NB4 (cell line): Measurements from ENCODE around the gene PPP6C.
"Not testable (repeated sequence)": the region's sequence is repeated elsewhere in the genome, so short reads cannot be mapped to it uniquely, and the experiment has no call there.

Experiments used
- DNase-seq: peaks from one replicate; pipeline ENCODE4 v3.0.0; 2010; ENCODE audit warnings: low read depth
- H3K4me3 ChIP-seq: one replicate; pipeline ENCODE4 v1.5.1; 2011; ENCODE audit warnings: mild to moderate bottlenecking, low read depth, low read length, moderate library complexity
- MYC ChIP-seq: IDR thresholded peaks from 2 replicates; pipeline ENCODE4 v1.6.1; 2011; ENCODE audit warnings: low read depth, low read length
- POLR2A ChIP-seq: IDR thresholded peaks from 2 replicates; pipeline ENCODE4 v1.6.1; 2011; ENCODE audit warnings: mild to moderate bottlenecking; ENCODE audit not compliant: insufficient read length; ENCODE audit errors: extremely low read depth
- TF ChIP-seq, protein P1 (sequence below): IDR thresholded peaks from one replicate; pipeline ENCODE4 v1.5.1; 2012; ENCODE audit warnings: low read depth, low read length
- TF ChIP-seq, protein P2 (sequence below): IDR thresholded peaks from 2 replicates; pipeline ENCODE4 v1.6.1; 2011; ENCODE audit warnings: low read depth, low read length

PPP6C gene

DNA sequence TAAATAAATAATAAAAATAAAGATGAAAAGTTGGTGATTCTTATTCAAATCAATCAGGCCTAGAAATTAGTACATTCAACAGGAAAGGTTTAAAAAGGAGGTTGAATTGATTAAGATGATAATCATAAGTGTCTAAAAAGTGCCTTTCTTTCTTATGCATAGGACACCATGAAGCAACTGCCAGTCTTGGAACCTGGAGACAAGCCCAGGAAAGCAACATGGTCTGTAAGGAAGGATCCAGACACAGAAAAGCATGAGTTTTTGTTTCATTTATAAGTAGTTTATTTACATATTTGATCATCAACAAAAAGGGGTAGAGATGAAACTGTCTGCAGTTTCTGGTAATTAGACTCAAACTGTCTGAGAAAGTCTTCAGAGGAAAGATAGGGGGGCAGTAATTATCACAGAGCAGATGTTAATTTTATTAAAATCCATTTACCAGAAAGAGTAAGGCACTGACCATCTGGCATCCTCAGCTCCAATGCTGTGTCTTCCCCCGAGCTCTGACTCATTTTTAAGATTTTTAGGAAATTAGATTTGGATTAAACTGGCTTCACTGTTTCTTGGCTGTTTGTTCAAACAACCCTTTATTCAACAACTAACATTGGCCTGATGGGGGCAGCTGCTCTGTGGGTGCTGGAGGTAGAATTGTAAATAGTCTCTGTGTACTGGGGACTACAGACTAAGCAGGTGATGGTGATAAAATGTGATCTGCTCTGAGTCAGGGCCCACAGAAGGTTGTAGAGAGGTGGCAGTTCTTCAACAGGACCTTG lies 13.4 kb upstream of the PPP6C start:
- TF ChIP-seq POLR2A (no peak), MYC (no peak)
- TF ChIP-seq, protein P1, sequence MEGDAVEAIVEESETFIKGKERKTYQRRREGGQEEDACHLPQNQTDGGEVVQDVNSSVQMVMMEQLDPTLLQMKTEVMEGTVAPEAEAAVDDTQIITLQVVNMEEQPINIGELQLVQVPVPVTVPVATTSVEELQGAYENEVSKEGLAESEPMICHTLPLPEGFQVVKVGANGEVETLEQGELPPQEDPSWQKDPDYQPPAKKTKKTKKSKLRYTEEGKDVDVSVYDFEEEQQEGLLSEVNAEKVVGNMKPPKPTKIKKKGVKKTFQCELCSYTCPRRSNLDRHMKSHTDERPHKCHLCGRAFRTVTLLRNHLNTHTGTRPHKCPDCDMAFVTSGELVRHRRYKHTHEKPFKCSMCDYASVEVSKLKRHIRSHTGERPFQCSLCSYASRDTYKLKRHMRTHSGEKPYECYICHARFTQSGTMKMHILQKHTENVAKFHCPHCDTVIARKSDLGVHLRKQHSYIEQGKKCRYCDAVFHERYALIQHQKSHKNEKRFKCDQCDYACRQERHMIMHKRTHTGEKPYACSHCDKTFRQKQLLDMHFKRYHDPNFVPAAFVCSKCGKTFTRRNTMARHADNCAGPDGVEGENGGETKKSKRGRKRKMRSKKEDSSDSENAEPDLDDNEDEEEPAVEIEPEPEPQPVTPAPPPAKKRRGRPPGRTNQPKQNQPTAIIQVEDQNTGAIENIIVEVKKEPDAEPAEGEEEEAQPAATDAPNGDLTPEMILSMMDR = no peak
- TF ChIP-seq, protein P2, sequence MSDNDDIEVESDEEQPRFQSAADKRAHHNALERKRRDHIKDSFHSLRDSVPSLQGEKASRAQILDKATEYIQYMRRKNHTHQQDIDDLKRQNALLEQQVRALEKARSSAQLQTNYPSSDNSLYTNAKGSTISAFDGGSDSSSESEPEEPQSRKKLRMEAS = no peak
- no peak overlapping the region for H3K4me3 ChIP-seq
- DNase-seq = no peak

DNA sequence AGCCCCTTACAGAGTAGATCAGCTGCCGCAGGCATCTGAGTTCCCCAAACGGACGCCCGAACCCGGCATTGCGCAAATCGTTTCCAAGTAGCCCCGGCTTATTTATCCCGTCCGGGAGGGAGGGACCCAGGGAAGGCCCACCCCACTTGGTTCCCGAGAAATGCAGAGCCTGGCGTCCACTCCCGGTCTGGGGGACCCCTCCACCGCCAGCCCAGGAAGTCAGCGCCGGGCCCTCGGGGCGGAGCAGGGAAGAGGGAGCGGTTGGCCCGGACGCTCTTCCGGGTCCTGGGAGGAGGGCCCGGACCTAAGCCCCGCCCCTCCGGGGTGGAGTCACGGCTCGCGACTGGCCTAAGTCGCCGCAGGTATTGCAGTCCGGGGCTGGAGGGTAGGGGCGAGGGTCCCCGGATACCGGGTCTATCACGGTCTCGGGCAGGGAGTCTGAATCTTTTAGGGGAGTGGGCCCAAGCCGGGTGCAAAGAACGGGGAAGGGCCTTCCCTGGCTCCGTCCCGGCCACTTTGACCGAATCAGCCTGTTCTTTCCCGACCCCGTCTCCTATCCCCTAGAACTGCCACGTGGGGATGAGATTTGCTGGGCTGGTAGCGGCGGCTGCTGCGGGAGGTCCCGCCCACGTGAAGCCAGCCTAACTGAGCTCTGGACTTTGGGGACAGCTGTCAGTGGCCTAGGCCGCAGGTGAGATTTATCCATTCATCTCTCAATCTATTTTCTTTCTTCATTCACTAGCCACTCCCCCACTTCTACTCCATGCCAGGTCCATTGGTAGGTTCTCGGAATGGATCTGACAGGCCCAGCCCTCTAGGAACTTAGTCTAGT lies 10.8 kb upstream of the PPP6C start, which contains the start of gene RABEPK:
TSS of gene RABEPK (plus strand) at position 327 of the 832 bp plus-strand sequence. CDS start 2,472 bp downstream, outside the sequence.
- peak; percentile 96 for DNase-seq
- peak within 1 kb of the TSS; percentile 79 for H3K4me3 ChIP-seq
- TF ChIP-seq, protein P2 = peak; percentile 96
- TF ChIP-seq MYC = peak; percentile 93
- TF ChIP-seq, protein P1 = no peak
- TF ChIP-seq POLR2A = peak; percentile 81

DNA sequence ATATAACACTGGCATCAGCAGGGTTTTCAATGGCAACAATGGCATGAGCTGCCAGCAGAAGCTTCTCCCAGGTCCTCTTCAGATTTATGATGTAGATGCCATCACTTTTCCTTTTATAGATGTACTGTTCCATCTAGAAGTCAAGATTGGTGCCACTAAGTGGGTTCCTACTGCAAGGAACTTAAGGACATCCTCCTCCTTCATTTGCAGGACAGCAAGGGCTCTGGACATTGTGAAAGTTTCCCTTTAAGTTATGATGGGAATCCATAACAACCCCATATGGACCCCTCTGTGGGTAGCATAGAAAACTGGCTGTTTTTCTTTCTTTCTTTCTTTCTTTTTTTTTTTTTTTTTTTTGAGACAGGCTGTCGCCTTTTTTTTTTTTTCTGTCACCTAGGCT lies 6.0 kb upstream of the PPP6C start:
- not testable (repeated sequence) for H3K4me3 ChIP-seq, DNase-seq

DNA sequence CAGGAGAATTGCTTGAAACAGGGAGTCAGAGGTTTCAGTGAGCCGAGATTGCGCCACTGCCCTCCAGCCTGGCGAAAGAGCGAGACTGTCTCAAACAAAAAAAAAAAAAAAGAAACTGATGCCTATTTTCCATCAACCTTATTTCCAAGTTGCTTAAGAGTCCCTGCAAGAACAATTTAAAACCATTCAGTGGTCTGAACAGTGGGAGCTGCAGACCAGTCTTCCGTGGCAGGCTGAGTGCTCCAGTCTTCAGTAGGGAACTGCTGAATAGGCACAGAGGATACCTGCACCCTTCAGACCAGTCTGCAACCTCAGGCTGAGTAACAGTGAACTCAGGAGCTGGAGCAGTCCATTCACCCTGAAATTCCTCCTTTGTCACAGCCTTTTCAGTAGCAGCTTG lies 4.9 kb upstream of the PPP6C start:
- H3K4me3 ChIP-seq = not testable (repeated sequence)
- peak; percentile 48 for DNase-seq

DNA sequence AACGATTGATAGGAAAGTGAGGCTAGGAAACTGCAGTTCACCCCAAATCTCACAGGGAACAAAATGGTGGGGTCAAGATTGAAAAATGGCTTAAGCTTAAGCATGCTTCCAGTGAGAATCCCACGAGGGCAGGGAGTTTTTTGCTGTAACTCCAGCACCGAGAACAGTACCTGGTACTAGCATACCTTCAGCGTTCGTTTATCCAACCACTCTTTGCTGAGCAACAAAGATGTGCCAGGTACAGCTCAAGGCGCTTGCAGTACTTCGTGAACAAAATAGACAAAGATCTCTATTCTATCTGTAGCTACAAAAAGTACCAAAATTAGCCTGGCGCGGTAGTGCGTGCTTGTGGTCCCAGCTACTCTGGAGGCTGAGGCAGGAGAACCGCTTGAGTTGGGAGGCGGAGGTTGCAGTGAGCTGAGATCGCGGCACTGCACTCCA lies 778 bp upstream of the PPP6C start:
- peak; percentile 33 for DNase-seq
- TF ChIP-seq MYC (peak; percentile 55), POLR2A (no peak)
- TF ChIP-seq, protein P2 = 0 out of 2 replicates have a peak, but pooled peaks have one; percentile 25
- TF ChIP-seq, protein P1 = no peak
- H3K4me3 ChIP-seq = peak overlapping the region; percentile 79

DNA sequence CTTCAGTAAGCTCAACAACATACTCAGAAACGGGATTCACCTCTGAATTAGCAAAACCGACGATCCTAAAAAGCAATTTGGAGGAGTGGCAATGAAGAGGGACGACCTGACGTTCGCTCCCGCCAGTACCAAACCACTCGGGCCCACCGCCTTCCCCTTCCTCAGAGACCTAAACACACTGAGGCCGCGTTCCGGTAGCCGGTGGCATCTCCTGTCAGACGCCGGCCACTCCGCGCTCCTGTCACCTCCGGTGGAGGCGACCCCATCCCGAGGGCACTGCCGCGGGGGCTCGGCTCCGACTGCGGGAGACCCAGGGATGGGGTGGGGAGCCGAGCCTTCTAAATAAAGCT lies 617 bp downstream of the PPP6C start:
- H3K4me3 ChIP-seq = peak overlapping the region; percentile 79
- DNase-seq = peak; percentile 55
- no peak for TF ChIP-seq POLR2A
- TF ChIP-seq, protein P1 = no peak
- no peak for TF ChIP-seq MYC
- TF ChIP-seq, protein P2 = no peak

DNA sequence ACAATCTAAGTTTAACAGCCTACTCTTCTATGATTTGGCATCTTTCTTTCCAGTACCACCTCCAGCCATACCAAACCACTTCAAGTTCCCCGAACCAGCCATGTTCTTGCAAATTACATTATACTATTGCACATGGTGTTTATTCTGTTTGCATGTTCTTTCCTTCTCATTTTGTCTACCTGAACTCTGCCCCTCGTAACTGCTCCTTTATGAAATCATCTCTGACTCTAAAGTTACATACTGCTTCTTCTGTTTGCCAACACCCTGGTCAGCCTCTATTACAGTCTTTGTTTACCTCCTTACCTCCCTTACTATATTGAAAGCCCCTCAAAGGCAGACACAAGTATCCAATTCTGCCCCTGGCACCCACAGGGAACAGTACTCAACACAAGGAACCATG lies 6.0 kb downstream of the PPP6C start:
- H3K4me3 ChIP-seq = no peak overlapping the region
- TF ChIP-seq, protein P2 = no peak
- TF ChIP-seq POLR2A = no peak
- TF ChIP-seq, protein P1 = no peak
- no peak for TF ChIP-seq MYC

More for the DNA sequence above, 6.0 kb downstream of the PPP6C start:
- no peak for DNase-seq
